ENCODE results near the gene DKKL1.

DNA sequence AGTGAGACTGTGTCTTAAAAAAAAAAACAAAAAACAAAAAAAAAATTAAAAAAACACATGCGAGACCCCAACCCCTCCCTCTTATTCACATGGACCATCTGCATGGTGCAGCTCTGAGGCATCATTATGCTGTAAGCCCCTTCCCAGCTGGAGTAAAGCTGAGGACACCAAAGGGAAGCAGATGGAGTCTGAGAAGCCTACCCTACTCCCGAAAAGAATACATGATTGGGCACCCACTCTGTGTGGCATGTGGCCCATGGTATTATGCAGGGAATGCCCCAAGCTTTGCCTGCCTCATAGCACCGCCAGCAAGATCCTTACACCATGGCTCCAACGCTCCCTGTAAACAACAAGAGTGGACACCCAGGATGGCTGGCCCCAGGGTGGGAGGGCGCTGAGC is 54.8 kb downstream of the DKKL1 start:
- TF ChIP-seq ZFP3 (CRISPR knock-in tag; IDR thresholded peaks at IDR 0.05) (no peak), ZFP30 (CRISPR knock-in tag; IDR thresholded peaks at IDR 0.05) (no peak), ESRRG (CRISPR knock-in tag; IDR thresholded peaks at IDR 0.05) (no peak), ZNF565 (CRISPR knock-in tag; conservative IDR thresholded peaks at IDR 0.05; ENCODE audit: low read depth) (no peak), CSRNP3 (CRISPR knock-in tag; IDR thresholded peaks at IDR 0.05) (no peak), SNAI2 (CRISPR knock-in tag; IDR thresholded peaks at IDR 0.05) (no peak), GLIS3 (CRISPR knock-in tag; IDR thresholded peaks at IDR 0.05) (no peak)
- TF ChIP-seq, protein P1, sequence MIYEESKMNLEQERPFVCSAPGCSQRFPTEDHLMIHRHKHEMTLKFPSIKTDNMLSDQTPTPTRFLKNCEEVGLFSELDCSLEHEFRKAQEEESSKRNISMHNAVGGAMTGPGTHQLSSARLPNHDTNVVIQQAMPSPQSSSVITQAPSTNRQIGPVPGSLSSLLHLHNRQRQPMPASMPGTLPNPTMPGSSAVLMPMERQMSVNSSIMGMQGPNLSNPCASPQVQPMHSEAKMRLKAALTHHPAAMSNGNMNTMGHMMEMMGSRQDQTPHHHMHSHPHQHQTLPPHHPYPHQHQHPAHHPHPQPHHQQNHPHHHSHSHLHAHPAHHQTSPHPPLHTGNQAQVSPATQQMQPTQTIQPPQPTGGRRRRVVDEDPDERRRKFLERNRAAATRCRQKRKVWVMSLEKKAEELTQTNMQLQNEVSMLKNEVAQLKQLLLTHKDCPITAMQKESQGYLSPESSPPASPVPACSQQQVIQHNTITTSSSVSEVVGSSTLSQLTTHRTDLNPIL (CRISPR knock-in tag; IDR thresholded peaks at IDR 0.05; ENCODE audit: low read depth): no peak
